Heart right ventricle (tissue), 16 donors: ENCODE data around the gene ADARB1. TPM values are rescaled to one million over a fixed set of nuclear protein-coding genes. Genes with fewer than 3 reads are reported as not detected.
A peak's percentile ranks its signal among the peaks of the same experiment; 100 is the strongest.

Source experiments
- ATAC-seq, 8 donors: fragments of 200-7000 bp; cut with Tn5 transposase; one replicate each; pipeline ENCODE4 v1.9.1; 2020; ENCODE audit warnings: mild to moderate bottlenecking in 8 of 8, moderate library complexity in 8 of 8, moderate number of reproducible peaks in 1 of 8
- DNase-seq, 2 donors: peaks; one replicate each; pipeline ENCODE4 v3.0.0-alpha.2; 2020
- H3K27ac ChIP-seq, 10 donors: fragments of 200-600 bp; sonication (generic) in 2 of 10; one replicate each; pipeline versions ENCODE4 v1.5.0 to v1.8.0; 2020 to 2022; ENCODE audit warnings: mild to moderate bottlenecking in 3 of 10
- H3K27me3 ChIP-seq, 7 donors: fragments of 200-600 bp; one replicate each; pipeline ENCODE4 v1.8.0; 2021 to 2022; ENCODE audit warnings: mild to moderate bottlenecking in 2 of 7
- H3K36me3 ChIP-seq, 9 donors: fragments of 200-600 bp; sonication (generic) in 1 of 9; one replicate each; pipeline versions ENCODE4 v1.5.0 to v1.8.0; 2020 to 2022; ENCODE audit warnings: mild to moderate bottlenecking in 2 of 9
- H3K4me1 ChIP-seq, 9 donors: fragments of 200-600 bp; sonication (generic) in 1 of 9; one replicate each; pipeline versions ENCODE4 v1.5.0 to v1.8.0; 2020 to 2022; ENCODE audit warnings: mild to moderate bottlenecking in 4 of 9
- H3K4me3 ChIP-seq, 10 donors: fragments of 200-600 bp; sonication (generic) in 2 of 10; one replicate each; pipeline versions ENCODE4 v1.5.0 to v1.8.0; 2020 to 2022; ENCODE audit warnings: mild to moderate bottlenecking in 7 of 10, moderate library complexity in 2 of 10
- H3K9me3 ChIP-seq, 11 donors: fragments of 200-600 bp in 10 of 11; sonication (generic) in 2 of 11; one replicate each; pipeline versions ENCODE4 v1.5.0 to v1.8.0; 2013 to 2022; ENCODE audit warnings: mild to moderate bottlenecking in 2 of 11, control low read depth in 1 of 11, moderate library complexity in 1 of 11
- WGBS, 2 donors: extraction: QIAGEN DNeasy Blood & Tissue Kit; methylation state at CpG; one replicate each; pipeline ENCODE4 v1.1.7; 2013; ENCODE audit warnings: inconsistent platforms in 1 of 2; 5-methylcytosine and 5-hydroxymethylcytosine counted together
- intact Hi-C, 10 donors: fragments of 100-400 bp; cut with DNase I; formaldehyde crosslinking; loops; one replicate each; pipeline versions ENCODE4 v1.11.1 to v1.14.2; 2022
- polyA plus RNA-seq, 2 donors: library from polyadenylated mRNA; stranded (reverse); fragments of 200-250 nt; gene quantifications; one replicate each; pipeline ENCODE4 v1.2.3, GENCODE V29; 2013
- total RNA-seq, 10 donors: library from RNA; stranded (reverse); fragmentation: NEBNext Ultra II Directional in 3 of 10; extraction: Animal tissue kit (Norgen Biotek cat#: 25700) in 3 of 10; gene quantifications; one replicate each; pipeline versions ENCODE4 v1.2.1 to v1.2.4, GENCODE V29; 2021 to 2023
- TF ChIP-seq, protein P1 (sequence below), 9 donors: fragments of 200-600 bp; sonication (generic) in 2 of 9; IDR thresholded peaks; one replicate each; pipeline versions ENCODE4 v1.5.0 to v1.8.0; 2021 to 2022; ENCODE audit warnings: antibody characterized with exemption in 9 of 9, mild to moderate bottlenecking in 5 of 9, moderate library complexity in 1 of 9
- donor health status: Arrhythmogenic right ventricular cardiomyopathy.
- donor health status: ischemic (EF 13 %, LVEDD 7.1; RV severe dilation, severe dysfunction).
- donor health status: healthy with polysubstance abuse.
- donor health status: DM: no; HTN: yes; CAD: no.
- donor health status: DM: no; HTN: no; CAD: no.
- donor health status: ischemic (EF 25% LVEDD 6.9; RV normal size, moderate dysfunction).
- donor health status: ischemic (EF 25% LVEDD 5.7; RV mildly dilated, moderate dysfunction).
- donor health status: healthy.
- donor health status: DM: yes; HTN: yes; CAD: no.
- donor health status: Ischemic cardiomyopathy.
- donor health status: ischemic (EF 35%, LVEDD 5.7; RV mildly dilated, moderate dysfunction).
- donor health status: nonischemic (EF 11% LVEDD 7.7; RV severe dilation, severe dysfunction).
- donor health status: DM: yes; HTN: yes; CAD: no.
- donor health status: PGD.
- donor health status: ischemic (EF 29% LVEDD 5.4; RV normal size, mild dysfunction).
- donor health status: nonischemic (EF 23%, LVEDD 6.1; RV moderate dilation, normal function).

ADARB1 gene
- total and polyA plus RNA-seq, 12 donors: 7.4 to 21.2 (median 13.5) TPM

DNA sequence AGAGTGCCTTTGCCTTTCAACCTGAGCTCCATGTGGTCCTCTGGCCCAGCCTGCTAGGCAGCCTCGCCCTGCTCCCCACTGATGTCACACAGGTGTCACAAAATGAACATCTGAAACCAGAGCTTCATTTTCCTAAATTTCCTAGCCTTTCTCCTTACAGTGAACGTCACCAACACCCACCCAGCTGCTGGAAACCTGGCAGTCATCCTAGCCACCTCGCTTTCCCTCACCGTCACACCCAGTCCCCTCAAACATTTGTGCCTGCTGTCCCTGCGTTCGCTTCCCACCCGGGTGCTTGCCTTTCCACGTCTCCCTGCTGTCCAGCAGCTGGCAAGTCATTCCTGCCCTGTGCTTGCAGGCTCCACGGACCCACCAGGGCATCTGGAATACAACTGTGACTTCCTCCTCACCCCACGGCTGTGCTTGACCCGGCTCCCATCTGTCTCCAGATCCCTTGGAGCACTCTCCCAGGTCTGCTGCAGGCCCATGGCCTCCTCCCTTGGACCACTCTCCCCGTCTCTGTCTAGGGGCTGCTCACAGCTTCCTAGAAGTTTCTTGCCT, 23.5 kb downstream of the ADARB1 start:
- TF ChIP-seq, protein P1, sequence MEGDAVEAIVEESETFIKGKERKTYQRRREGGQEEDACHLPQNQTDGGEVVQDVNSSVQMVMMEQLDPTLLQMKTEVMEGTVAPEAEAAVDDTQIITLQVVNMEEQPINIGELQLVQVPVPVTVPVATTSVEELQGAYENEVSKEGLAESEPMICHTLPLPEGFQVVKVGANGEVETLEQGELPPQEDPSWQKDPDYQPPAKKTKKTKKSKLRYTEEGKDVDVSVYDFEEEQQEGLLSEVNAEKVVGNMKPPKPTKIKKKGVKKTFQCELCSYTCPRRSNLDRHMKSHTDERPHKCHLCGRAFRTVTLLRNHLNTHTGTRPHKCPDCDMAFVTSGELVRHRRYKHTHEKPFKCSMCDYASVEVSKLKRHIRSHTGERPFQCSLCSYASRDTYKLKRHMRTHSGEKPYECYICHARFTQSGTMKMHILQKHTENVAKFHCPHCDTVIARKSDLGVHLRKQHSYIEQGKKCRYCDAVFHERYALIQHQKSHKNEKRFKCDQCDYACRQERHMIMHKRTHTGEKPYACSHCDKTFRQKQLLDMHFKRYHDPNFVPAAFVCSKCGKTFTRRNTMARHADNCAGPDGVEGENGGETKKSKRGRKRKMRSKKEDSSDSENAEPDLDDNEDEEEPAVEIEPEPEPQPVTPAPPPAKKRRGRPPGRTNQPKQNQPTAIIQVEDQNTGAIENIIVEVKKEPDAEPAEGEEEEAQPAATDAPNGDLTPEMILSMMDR (IDR thresholded peaks at IDR 0.05): no peak
- H3K27ac ChIP-seq: peak overlapping the region in 2 of 10 donors; percentile 24 to 26
- 79 to 81% methylated on average over 12 of the region's 12 CpGs for WGBS, 2 donors
- intact Hi-C loops: loop anchor here in 1 of 10 donors (2.0 kb wide), 1 partner anchor 31 kb away; no protein-coding TSS in a partner anchor
- ATAC-seq (no peak), DNase-seq (no peak)
- H3K9me3 ChIP-seq: no peaks in the 10 kb centered on the region
- no peak overlapping the region for H3K4me3 ChIP-seq
- no peaks in the 10 kb centered on the region for H3K27me3 ChIP-seq
- no peaks in the 10 kb centered on the region for H3K36me3 ChIP-seq
- peaks cover 21 to 93% (median 64%) of the 10 kb centered on the region in 9 donors for H3K4me1 ChIP-seq

DNA sequence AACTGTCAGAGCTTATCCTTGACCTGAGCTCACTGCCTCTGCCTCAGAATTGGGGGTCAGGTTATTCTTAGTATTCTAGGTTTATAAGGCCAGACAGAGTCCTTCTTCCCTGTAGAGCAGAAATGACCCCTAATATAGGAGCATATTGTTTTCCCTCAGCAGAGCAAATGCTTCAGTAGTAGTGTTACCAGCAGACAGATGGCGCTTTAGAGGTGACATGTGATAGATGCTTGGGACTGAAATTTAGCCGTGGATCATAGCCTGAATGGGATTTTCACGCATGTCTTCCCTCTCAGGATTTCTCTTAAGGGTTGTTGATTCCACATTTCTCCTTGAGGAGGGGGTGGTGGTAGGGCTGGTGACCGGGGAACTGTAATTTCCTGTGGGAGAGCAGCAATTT, 24.5 kb downstream of the ADARB1 start:
- TF ChIP-seq, protein P1 (IDR thresholded peaks at IDR 0.05): peak in 7 of 9 donors; percentile 34 to 56 (median 46)
- intact Hi-C loops: loop anchor here in 1 of 10 donors (2.0 kb wide), 1 partner anchor 30 kb away; no protein-coding TSS in a partner anchor
- Histone ChIP-seq H3K27me3 (no peaks in the 10 kb centered on the region), H3K4me3 (no peak overlapping the region), H3K9me3 (no peaks in the 10 kb centered on the region), H3K27ac (peak overlapping the region in 1 of 10 donors; percentile 6), H3K36me3 (no peaks in the 10 kb centered on the region), H3K4me1 (peaks cover 22 to 93% (median 62%) of the 10 kb centered on the region in 9 donors)
- ATAC-seq (no peak), DNase-seq (no peak)
- 46 to 56% methylated on average over 4 of the region's 4 CpGs for WGBS, 2 donors

DNA sequence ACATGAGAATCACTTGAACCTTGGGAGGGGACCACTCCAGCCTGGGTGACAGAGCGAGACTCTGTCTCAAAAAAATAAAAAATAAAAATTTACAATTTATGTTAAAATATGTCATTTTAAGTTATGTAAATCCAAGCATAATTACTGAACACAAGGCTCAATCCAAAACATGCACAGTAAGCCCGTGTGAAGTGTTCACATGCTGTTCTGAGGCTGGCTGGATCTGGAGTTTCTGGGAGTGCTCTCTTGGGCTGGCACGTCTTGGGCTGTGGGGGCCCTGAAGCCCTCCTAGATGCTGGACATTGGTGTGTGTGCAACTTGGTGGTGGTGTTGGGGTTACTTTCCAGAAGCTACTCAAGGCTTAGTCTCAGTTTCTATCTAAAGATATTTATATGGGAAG, 25.2 kb downstream of the ADARB1 start:
- H3K4me3 ChIP-seq: no peak overlapping the region
- 71 to 74% methylated on average over 3 of the region's 3 CpGs for WGBS, 2 donors
- DNase-seq (no peak), ATAC-seq (no peak)
- peaks cover 22 to 93% (median 63%) of the 10 kb centered on the region in 9 donors for H3K4me1 ChIP-seq
- H3K27me3 ChIP-seq: no peaks in the 10 kb centered on the region
- TF ChIP-seq, protein P1 (IDR thresholded peaks at IDR 0.05): no peak
- no peaks in the 10 kb centered on the region for H3K36me3 ChIP-seq
- H3K27ac ChIP-seq: no peak overlapping the region
- no peaks in the 10 kb centered on the region for H3K9me3 ChIP-seq
- intact Hi-C loops: loop anchor here in 1 of 10 donors (2.0 kb wide), 1 partner anchor 29 kb away; no protein-coding TSS in a partner anchor

- no peaks in the 10 kb centered on the region for H3K36me3 ChIP-seq
- peaks cover 24 to 93% (median 60%) of the 10 kb centered on the region in 9 donors for H3K4me1 ChIP-seq
- DNase-seq (no peak), ATAC-seq (no peak)
- WGBS, 2 donors: 97 to 98% methylated on average over 30 to 40 of the region's 40 CpGs
- no peaks in the 10 kb centered on the region for H3K9me3 ChIP-seq
- H3K27ac ChIP-seq: no peak overlapping the region
- no peak overlapping the region for H3K4me3 ChIP-seq
- no peaks in the 10 kb centered on the region for H3K27me3 ChIP-seq
- TF ChIP-seq, protein P1 (IDR thresholded peaks at IDR 0.05): no peak
- intact Hi-C loops: loop anchor here in 1 of 10 donors (10.0 kb wide), 1 partner anchor 226 kb away; the partner anchor contains the start of gene PTTG1IP
These were observed 26.5 kb downstream of the ADARB1 start for GRCh38 chr21:45100866-45101265.
